H1 (cell line): ENCODE results near the gene C1orf74. TPM values are rescaled to one million over a fixed set of nuclear protein-coding genes. Genes with fewer than 3 reads are reported as not detected.

Experiments
- HDAC2 ChIP-seq, 2 experiments: fragments of 300-600 bp in 1 of 2; sonication (generic) in 1 of 2; IDR thresholded peaks; 2 replicates each; pipeline ENCODE4 v1.6.1; 2011 to 2012; ENCODE audit warnings: low read depth in 2 of 2, low read length in 2 of 2, mild to moderate bottlenecking in 2 of 2, moderate library complexity in 2 of 2, borderline replicate concordance in 1 of 2, inconsistent platforms in 1 of 2
- SP1 ChIP-seq: IDR thresholded peaks from 2 replicates; pipeline ENCODE4 v1.6.1; 2011; ENCODE audit warnings: low read depth, low read length
- TCF12 ChIP-seq: IDR thresholded peaks from 2 replicates; pipeline ENCODE4 v1.6.1; 2011; ENCODE audit warnings: low read depth, mild to moderate bottlenecking, low read length
- polyA plus RNA-seq, 7 experiments: library from polyadenylated mRNA; depleted of rRNA in 3 of 7; stranded (reverse) in 5 of 7; unstranded in 2 of 7; fragments of >200 nt in 5 of 7; fragments of 200-250 nt in 2 of 7; gene quantifications; 1 replicate in 5 of 7; 2 replicates in 1 of 7; 4 replicates in 1 of 7; pipeline versions ENCODE4 v1.2.1 to v1.2.3, GENCODE V29; 2011 to 2013; ENCODE audit warnings: missing spikeins in 2 of 7, mixed read lengths in 2 of 7
- total RNA-seq: library from RNA; stranded (reverse); fragmentation: NEBNext Ultra II Directional; extraction: Animal tissue kit (Norgen Biotek cat#: 25700); gene quantifications from 2 replicates; pipeline ENCODE4 v1.2.1, GENCODE V29; 2021

C1orf74 gene
- total and polyA plus RNA-seq, 2 of the 8 experiments (the other 6 are each of a cell fraction or from before 2014, with no cell fraction given): 3.1 to 3.9 TPM

GRCh38 chr1:209825591-209826434 lies 41.5 kb upstream of the C1orf74 start (continued):
- no peak for TF ChIP-seq SP1
- no peak for TF ChIP-seq TCF12
- TF ChIP-seq HDAC2 (IDR thresholded peaks at IDR 0.05; ENCODE audit: borderline replicate concordance in 1 of 2, low read depth in 2 of 2, low read length in 2 of 2): no peak
